Fibroblast of lung (primary cell): Measurements from ENCODE around the gene GRIK1.

Source experiments
- EZH2 ChIP-seq: IDR thresholded peaks from 2 replicates; pipeline ENCODE4 v1.5.1; 2012; ENCODE audit warnings: low read length, control low read depth, mild to moderate bottlenecking; ENCODE audit errors: missing control alignments
- TF ChIP-seq, protein P1 (sequence below), 2 donors: IDR thresholded peaks in 1 of 2; conservative IDR thresholded peaks in 1 of 2; 1 replicate in 1 of 2; 2 replicates in 1 of 2; pipeline ENCODE4 v1.5.1; 2011 to 2012; ENCODE audit warnings: low read length in 2 of 2, control low read depth in 1 of 2, inconsistent platforms in 1 of 2, low read depth in 1 of 2, mild to moderate bottlenecking in 1 of 2

DNA sequence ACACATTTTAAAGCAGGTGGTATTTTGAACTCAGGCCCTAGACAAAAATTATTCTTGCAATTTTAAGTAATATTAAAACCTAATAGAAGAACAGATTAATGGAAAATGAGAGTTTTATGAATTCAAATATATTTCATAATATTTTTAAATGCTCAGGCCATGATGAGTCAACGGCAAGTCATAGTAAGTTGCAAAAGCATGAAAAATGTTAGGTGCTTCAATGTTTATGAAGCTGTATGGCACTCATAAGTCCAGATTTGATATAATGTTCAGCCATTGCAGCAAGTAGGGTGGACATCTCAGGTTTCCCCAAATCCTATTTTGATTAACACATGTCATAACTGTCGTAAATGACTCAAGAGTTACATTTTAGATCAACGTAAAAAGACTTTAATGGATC, 112.6 kb downstream of the GRIK1 start:
- TF ChIP-seq, protein P1, sequence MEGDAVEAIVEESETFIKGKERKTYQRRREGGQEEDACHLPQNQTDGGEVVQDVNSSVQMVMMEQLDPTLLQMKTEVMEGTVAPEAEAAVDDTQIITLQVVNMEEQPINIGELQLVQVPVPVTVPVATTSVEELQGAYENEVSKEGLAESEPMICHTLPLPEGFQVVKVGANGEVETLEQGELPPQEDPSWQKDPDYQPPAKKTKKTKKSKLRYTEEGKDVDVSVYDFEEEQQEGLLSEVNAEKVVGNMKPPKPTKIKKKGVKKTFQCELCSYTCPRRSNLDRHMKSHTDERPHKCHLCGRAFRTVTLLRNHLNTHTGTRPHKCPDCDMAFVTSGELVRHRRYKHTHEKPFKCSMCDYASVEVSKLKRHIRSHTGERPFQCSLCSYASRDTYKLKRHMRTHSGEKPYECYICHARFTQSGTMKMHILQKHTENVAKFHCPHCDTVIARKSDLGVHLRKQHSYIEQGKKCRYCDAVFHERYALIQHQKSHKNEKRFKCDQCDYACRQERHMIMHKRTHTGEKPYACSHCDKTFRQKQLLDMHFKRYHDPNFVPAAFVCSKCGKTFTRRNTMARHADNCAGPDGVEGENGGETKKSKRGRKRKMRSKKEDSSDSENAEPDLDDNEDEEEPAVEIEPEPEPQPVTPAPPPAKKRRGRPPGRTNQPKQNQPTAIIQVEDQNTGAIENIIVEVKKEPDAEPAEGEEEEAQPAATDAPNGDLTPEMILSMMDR (conservative IDR thresholded peaks at IDR 0.05 in 1 of 2, IDR thresholded peaks at IDR 0.05 in 1 of 2; ENCODE audit: low read depth in 1 of 2, low read length in 2 of 2): no peak
- TF ChIP-seq EZH2: no peak
